DOHH2 (cell line): ENCODE data around the gene MYO10.

Experiments
- H3F3A ChIP-seq: fragments of 200-600 bp; sonication (generic), shearing (Covaris generic); 2 replicates; pipeline ENCODE4 v1.6.0; 2016; ENCODE audit warnings: antibody characterized with exemption, mild to moderate bottlenecking; ENCODE audit not compliant: control insufficient read depth, insufficient read depth
- H3K27ac ChIP-seq: fragments of 200-600 bp; sonication (generic); 2 replicates; pipeline ENCODE4 v1.5.1; 2014; ENCODE audit warnings: low read depth, mild to moderate bottlenecking, low read length, moderate library complexity
- H3K27me3 ChIP-seq: fragments of 200-600 bp; sonication (generic); 2 replicates; pipeline ENCODE4 v1.6.1; 2014; ENCODE audit warnings: mild to moderate bottlenecking, low read length, mixed read lengths; ENCODE audit not compliant: control insufficient read depth
- H3K36me3 ChIP-seq: fragments of 200-600 bp; sonication (generic); 2 replicates; pipeline ENCODE4 v1.6.1; 2014; ENCODE audit warnings: mild to moderate bottlenecking, low read length, moderate library complexity, mixed read lengths; ENCODE audit not compliant: control insufficient read depth
- H3K4me1 ChIP-seq: fragments of 200-600 bp; sonication (generic); 2 replicates; pipeline ENCODE4 v1.6.1; 2014; ENCODE audit warnings: mild to moderate bottlenecking, low read length, mixed read lengths; ENCODE audit not compliant: control insufficient read depth
- H3K4me2 ChIP-seq: fragments of 200-600 bp; sonication (generic); 2 replicates; pipeline ENCODE4 v1.6.0; 2014; ENCODE audit warnings: mild to moderate bottlenecking, low read length, moderate library complexity
- H3K4me3 ChIP-seq: fragments of 200-600 bp; sonication (generic); 2 replicates; pipeline ENCODE4 v1.5.1; 2014; ENCODE audit warnings: mild to moderate bottlenecking, low read length, mixed read lengths
- H3K79me2 ChIP-seq: fragments of 200-600 bp; sonication (generic); 2 replicates; pipeline ENCODE4 v1.6.1; 2014; ENCODE audit warnings: mild to moderate bottlenecking, low read length, mixed read lengths; ENCODE audit not compliant: control insufficient read depth
- H3K9me2 ChIP-seq: fragments of 200-600 bp; sonication (generic); replicated peaks from 2 replicates; pipeline ENCODE4 v1.6.1; 2014; ENCODE audit warnings: mild to moderate bottlenecking, low read length, mixed read lengths; ENCODE audit not compliant: control insufficient read depth
- H3K9me3 ChIP-seq: fragments of 200-600 bp; sonication (generic); 2 replicates; pipeline ENCODE4 v1.6.1; 2014; ENCODE audit warnings: antibody characterized with exemption, low read length, mixed read lengths; ENCODE audit not compliant: control insufficient read depth, insufficient read depth
- H4K20me1 ChIP-seq: fragments of 200-600 bp; sonication (generic); 2 replicates; pipeline ENCODE4 v1.6.0; 2014; ENCODE audit warnings: low read depth, mild to moderate bottlenecking, antibody characterized with exemption, low read length, moderate library complexity; ENCODE audit not compliant: control insufficient read depth, insufficient read depth
- CTCF ChIP-seq: fragments of 200-600 bp; sonication (generic); IDR thresholded peaks from one replicate; pipeline ENCODE4 v1.5.1; 2014; ENCODE audit warnings: antibody characterized with exemption, mild to moderate bottlenecking, low read depth, low read length; ENCODE audit not compliant: poor library complexity, severe bottlenecking
- EZH2phosphoT487 ChIP-seq: fragments of 200-600 bp; sonication (generic); IDR thresholded peaks from 2 replicates; pipeline ENCODE4 v1.6.1; 2017; ENCODE audit warnings: borderline replicate concordance, mild to moderate bottlenecking, antibody characterized with exemption, low read length, moderate library complexity, mixed read lengths

MYO10 gene

GRCh38 chr5:16957304-16958196, 21.5 kb upstream of the MYO10 start:
- no peaks in the 10 kb centered on the region for H4K20me1 ChIP-seq
- no peaks in the 10 kb centered on the region for H3K9me3 ChIP-seq
- no peaks in the 10 kb centered on the region for H3K79me2 ChIP-seq
- H3K27ac ChIP-seq = no peak overlapping the region
- H3K9me2 ChIP-seq = no peaks in the 10 kb centered on the region
- TF ChIP-seq CTCF (no peak), EZH2phosphoT487 (no peak)
- H3K4me1 ChIP-seq = no peaks in the 10 kb centered on the region
- no peaks in the 10 kb centered on the region for H3F3A ChIP-seq
- H3K4me3 ChIP-seq = no peak overlapping the region
- H3K4me2 ChIP-seq = no peak overlapping the region
- no peaks in the 10 kb centered on the region for H3K36me3 ChIP-seq
- no peaks in the 10 kb centered on the region for H3K27me3 ChIP-seq

- H3F3A ChIP-seq = no peaks in the 10 kb centered on the region
- no peak overlapping the region for H3K4me2 ChIP-seq
- TF ChIP-seq EZH2phosphoT487 (no peak), CTCF (no peak)
- no peaks in the 10 kb centered on the region for H3K9me2 ChIP-seq
- no peak overlapping the region for H3K27ac ChIP-seq
- no peaks in the 10 kb centered on the region for H4K20me1 ChIP-seq
- H3K79me2 ChIP-seq = no peaks in the 10 kb centered on the region
- no peaks in the 10 kb centered on the region for H3K36me3 ChIP-seq
- no peaks in the 10 kb centered on the region for H3K4me1 ChIP-seq
- H3K27me3 ChIP-seq = no peaks in the 10 kb centered on the region
- no peak overlapping the region for H3K4me3 ChIP-seq
- H3K9me3 ChIP-seq = no peaks in the 10 kb centered on the region
Measured at GRCh38 chr5:16953729-16954128, 17.6 kb upstream of the MYO10 start.

GRCh38 chr5:16952968-16953671, 17.0 kb upstream of the MYO10 start:
- H3K4me1 ChIP-seq = no peaks in the 10 kb centered on the region
- H3K27me3 ChIP-seq = no peaks in the 10 kb centered on the region
- no peak overlapping the region for H3K4me2 ChIP-seq
- no peaks in the 10 kb centered on the region for H3K9me3 ChIP-seq
- no peaks in the 10 kb centered on the region for H3K36me3 ChIP-seq
- no peak overlapping the region for H3K27ac ChIP-seq
- no peaks in the 10 kb centered on the region for H3K9me2 ChIP-seq
- no peak overlapping the region for H3K4me3 ChIP-seq
- H3K79me2 ChIP-seq = no peaks in the 10 kb centered on the region
- TF ChIP-seq CTCF (no peak), EZH2phosphoT487 (no peak)
- H4K20me1 ChIP-seq = no peaks in the 10 kb centered on the region
- H3F3A ChIP-seq = no peaks in the 10 kb centered on the region
